Keratinocyte (primary cell): Measurements from ENCODE around the gene TNK1. TPM values are rescaled to one million over a fixed set of nuclear protein-coding genes. Genes with fewer than 3 reads are reported as not detected.

Source experiments
- DNase-seq: peaks from one replicate; pipeline ENCODE4 v3.0.0-alpha.2; 2011; ENCODE audit warnings: low read depth, missing footprints, low spot score
- FAIRE-seq: peaks from 2 replicates; lab custom pipeline; 2011; peaks lifted over from hg19 to GRCh38; lab: Jason Lieb, UNC
- H2AFZ ChIP-seq: 2 replicates; pipeline ENCODE4 v1.6.0; 2012; ENCODE audit warnings: low read length, control low read depth, inconsistent platforms; ENCODE audit not compliant: control insufficient read depth
- H3K27ac ChIP-seq: 2 replicates; pipeline ENCODE4 v1.5.1; 2011; ENCODE audit warnings: low read length; ENCODE audit not compliant: control insufficient read depth, insufficient read depth
- H3K27me3 ChIP-seq: 3 replicates; pipeline ENCODE4 v1.6.0; 2011; ENCODE audit warnings: low read length; ENCODE audit not compliant: control insufficient read depth, insufficient read depth; ENCODE audit errors: extremely low read depth
- H3K36me3 ChIP-seq, 2 experiments: 2 replicates in 1 of 2; 3 replicates in 1 of 2; pipeline ENCODE4 v1.5.1; 2011; ENCODE audit warnings: low read length in 2 of 2, mild to moderate bottlenecking in 1 of 2; ENCODE audit not compliant: control insufficient read depth in 2 of 2, insufficient read depth in 2 of 2; ENCODE audit errors: extremely low read depth in 1 of 2
- H3K4me1 ChIP-seq: 3 replicates; pipeline ENCODE4 v1.5.1; 2011; ENCODE audit warnings: low read length; ENCODE audit not compliant: control insufficient read depth, insufficient read depth; ENCODE audit errors: extremely low read depth
- H3K4me2 ChIP-seq: 3 replicates; pipeline ENCODE4 v1.6.0; 2011; ENCODE audit warnings: low read depth, low read length; ENCODE audit not compliant: control insufficient read depth, insufficient read depth; ENCODE audit errors: extremely low read depth
- H3K4me3 ChIP-seq, 3 experiments: fragments of 200-600 bp in 1 of 3; sonication (generic) in 1 of 3; 2 replicates in 2 of 3; 3 replicates in 1 of 3; pipeline ENCODE4 v1.5.1; 2011 to 2016; ENCODE audit warnings: low read length in 3 of 3, mild to moderate bottlenecking in 3 of 3, control low read depth in 2 of 3, inconsistent platforms in 1 of 3, low read depth in 1 of 3, mixed read lengths in 1 of 3, mixed run types in 1 of 3, moderate library complexity in 1 of 3; ENCODE audit not compliant: control insufficient read depth in 2 of 3, insufficient read depth in 2 of 3; ENCODE audit errors: extremely low read depth in 1 of 3
- H3K79me2 ChIP-seq: 2 replicates; pipeline ENCODE4 v1.6.0; 2012; ENCODE audit warnings: low read length; ENCODE audit not compliant: control insufficient read depth, insufficient read depth
- H3K9ac ChIP-seq: 3 replicates; pipeline ENCODE4 v1.6.0; 2011; ENCODE audit warnings: low read length; ENCODE audit not compliant: control insufficient read depth, insufficient read depth; ENCODE audit errors: extremely low read depth
- H3K9me1 ChIP-seq: 3 replicates; pipeline ENCODE4 v1.6.0; 2011; ENCODE audit warnings: low read length; ENCODE audit not compliant: control insufficient read depth, insufficient read depth; ENCODE audit errors: extremely low read depth
- H3K9me3 ChIP-seq: 2 replicates; pipeline ENCODE4 v1.5.1; 2012; ENCODE audit warnings: low read depth, low read length; ENCODE audit not compliant: control insufficient read depth
- H4K20me1 ChIP-seq: 3 replicates; pipeline ENCODE4 v1.6.0; 2011; ENCODE audit warnings: low read length; ENCODE audit not compliant: control insufficient read depth, insufficient read depth; ENCODE audit errors: extremely low read depth
- CTCF ChIP-seq, 3 experiments: IDR thresholded peaks in 1 of 3; conservative IDR thresholded peaks in 1 of 3; optimal IDR thresholded peaks in 1 of 3; 2 replicates in 2 of 3; 3 replicates in 1 of 3; pipeline versions ENCODE3 to v1.5.1; 2011; ENCODE audit warnings: low read length in 3 of 3, mild to moderate bottlenecking in 3 of 3, moderate library complexity in 2 of 3, control low read depth in 1 of 3, inconsistent platforms in 1 of 3; ENCODE audit not compliant: insufficient read depth in 2 of 3; ENCODE audit errors: extremely low read depth in 1 of 3
- EZH2 ChIP-seq: IDR thresholded peaks from one replicate; pipeline ENCODE4 v1.6.1; 2012; ENCODE audit warnings: inconsistent platforms, mild to moderate bottlenecking, low read length, moderate library complexity
- dilution Hi-C: fragments of 300-500 bp; cut with MboI; formaldehyde crosslinking; loops from one replicate; pipeline ENCODE4 v1.7.0; 2020; ENCODE audit warnings: low sequenced_read_pairs; ENCODE audit not compliant: extremely low pct_ligation_motif_present
- polyA plus RNA-seq, 5 experiments: library from polyadenylated mRNA; depleted of rRNA in 3 of 5; stranded (reverse) in 3 of 5; stranded (forward) in 1 of 5; unstranded in 1 of 5; fragments of >200 nt; gene quantifications; 1 replicate in 1 of 5; 2 replicates in 3 of 5; 3 replicates in 1 of 5; pipeline versions ENCODE4 v1.2.1 to v1.2.3, GENCODE V29; 2011 to 2012; ENCODE audit warnings: missing spikeins in 2 of 5, low read depth in 1 of 5, low replicate concordance in 1 of 5

TNK1 gene
- polyA plus RNA-seq, 1 donor (not counting 4 experiments of a cell fraction or from before 2014, with no cell fraction given), result 10.6 TPM

DNA sequence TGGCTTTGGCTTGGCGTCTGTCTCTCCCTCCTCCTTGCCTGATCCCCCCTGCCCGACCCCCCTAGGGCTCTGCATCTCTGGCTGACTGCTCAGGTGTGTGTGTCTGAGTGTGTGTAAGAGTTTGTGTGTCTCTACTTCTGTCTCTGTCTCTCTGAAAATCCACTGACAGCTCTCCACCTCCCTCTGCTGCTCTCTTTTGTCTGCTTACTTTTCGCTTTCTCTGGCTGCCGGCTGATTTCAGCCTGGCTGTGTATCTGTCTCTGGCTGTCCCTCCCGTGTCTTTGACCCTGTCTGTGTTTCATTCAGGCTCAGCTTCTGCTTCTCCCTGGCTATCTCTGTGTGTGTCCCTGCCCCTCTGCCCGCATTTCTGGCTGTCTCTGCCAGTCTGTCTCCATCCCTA, 35.4 kb downstream of the TNK1 start:
- Histone ChIP-seq H3K27me3 (no peaks in the 10 kb centered on the region), H3K9ac (no peak overlapping the region), H3K4me1 (peaks cover 8% of the 10 kb centered on the region), H3K4me3 (no peak overlapping the region), H2AFZ (no peak overlapping the region), H3K4me2 (no peak overlapping the region), H3K36me3 (peaks cover 0 to 4% of the 10 kb centered on the region in 2 experiments), H4K20me1 (no peaks in the 10 kb centered on the region), H3K9me3 (no peaks in the 10 kb centered on the region), H3K9me1 (no peaks in the 10 kb centered on the region), H3K79me2 (no peaks in the 10 kb centered on the region), H3K27ac (no peak overlapping the region)
- no peak for FAIRE-seq
- dilution Hi-C loops, result no loop called here
- no peak for DNase-seq
- peak in 2 of 3 experiments; percentile 15 to 22 for TF ChIP-seq CTCF (optimal IDR thresholded peaks at IDR 0.05 in 1 of 3, IDR thresholded peaks at IDR 0.05 in 1 of 3, conservative IDR thresholded peaks at IDR 0.05 in 1 of 3; ENCODE audit: extremely low read depth in 1 of 3, insufficient read depth in 2 of 3, low read length in 3 of 3)
- TF ChIP-seq EZH2, result no peak

- no peaks in the 10 kb centered on the region for H3K9me3 ChIP-seq
- no peak overlapping the region for H3K9ac ChIP-seq
- H3K9me1 ChIP-seq, result no peaks in the 10 kb centered on the region
- no peak overlapping the region for H2AFZ ChIP-seq
- FAIRE-seq (no peak), DNase-seq (no peak)
- no peak overlapping the region for H3K4me2 ChIP-seq
- no peaks in the 10 kb centered on the region for H3K79me2 ChIP-seq
- TF ChIP-seq EZH2 (no peak), CTCF (optimal IDR thresholded peaks at IDR 0.05 in 1 of 3, IDR thresholded peaks at IDR 0.05 in 1 of 3, conservative IDR thresholded peaks at IDR 0.05 in 1 of 3; ENCODE audit: extremely low read depth in 1 of 3, insufficient read depth in 2 of 3, low read length in 3 of 3) (no peak)
- no peaks in the 10 kb centered on the region for H4K20me1 ChIP-seq
- peaks cover 8% of the 10 kb centered on the region for H3K4me1 ChIP-seq
- peaks cover 0 to 4% of the 10 kb centered on the region in 2 experiments for H3K36me3 ChIP-seq
- H3K27ac ChIP-seq, result no peak overlapping the region
- H3K4me3 ChIP-seq, result no peak overlapping the region
- dilution Hi-C loops, result no loop called here
- no peaks in the 10 kb centered on the region for H3K27me3 ChIP-seq
These were observed 36.3 kb downstream of the TNK1 start for GRCh38 chr17:7417056-7417655.
